ENCODE results near the gene KCTD3. TPM values are rescaled to one million over a fixed set of nuclear protein-coding genes. Genes with fewer than 3 reads are reported as not detected.

The KCTD3 gene
- total RNA-seq, 1 experiment from 2014 or later, result 39.3 TPM

GRCh38 chr1:215645861-215646260, 78.8 kb downstream of the KCTD3 start:
- H3K4me1 ChIP-seq (ENCODE audit: insufficient read depth, low read length), result peaks cover 7% of the 10 kb centered on the region
- no CpG with 5 or more reads among the region's 2 CpGs for WGBS (ENCODE audit: extremely low coverage, insufficient read length, low lambda C conversion rate)

More at GRCh38 chr1:215645861-215646260, 78.8 kb downstream of the KCTD3 start:
- no peak overlapping the region for H4K5ac ChIP-seq (ENCODE audit: insufficient read length, low read depth, low read length)
- H3K9ac ChIP-seq (ENCODE audit: extremely low read depth, insufficient read length, low read length), result no peak overlapping the region
- Mint-ChIP-seq H3K27ac (no peak overlapping the region), H3K27me3 (ENCODE audit: low read depth) (no peaks in the 10 kb centered on the region), H3K4me1 (peaks cover 26 to 27% of the 10 kb centered on the region in 2 experiments), H3K36me3 (ENCODE audit: insufficient read depth in 1 of 3, low read depth in 3 of 3) (no peaks in the 10 kb centered on the region), H3K4me3 (no peak overlapping the region), H3K9me3 (no peaks in the 10 kb centered on the region)
- H2BK12ac ChIP-seq (ENCODE audit: insufficient read length, low read depth, low read length), result no peak overlapping the region
- no peak overlapping the region for H4K91ac ChIP-seq (ENCODE audit: insufficient read length, low read depth, low read length)
- H3K23ac ChIP-seq (ENCODE audit: insufficient read length, low read depth, low read length), result no peak overlapping the region
- no peak overlapping the region for H2BK120ac ChIP-seq (ENCODE audit: low read depth, low read length, poor library complexity, severe bottlenecking)
- H3T11ph ChIP-seq (ENCODE audit: low read length), result no peak overlapping the region
- no peaks in the 10 kb centered on the region for H3K23me2 ChIP-seq (ENCODE audit: insufficient read length, low read depth, low read length, poor library complexity, severe bottlenecking)
- no peaks in the 10 kb centered on the region for H3K79me1 ChIP-seq (ENCODE audit: insufficient read depth, low read depth, low read length, poor library complexity, severe bottlenecking)
- H2AK5ac ChIP-seq (ENCODE audit: insufficient read length, low read length), result no peak overlapping the region
- no peak overlapping the region for H3K4me2 ChIP-seq (ENCODE audit: insufficient read depth, insufficient read length, low read length)
- H3K14ac ChIP-seq (ENCODE audit: insufficient read depth, low read length), result no peak overlapping the region
- H3K79me2 ChIP-seq (ENCODE audit: insufficient read depth, low read length), result no peaks in the 10 kb centered on the region
- no peak overlapping the region for H3K4ac ChIP-seq (ENCODE audit: low read depth, low read length)
- H2BK5ac ChIP-seq (ENCODE audit: insufficient read length, low read length), result no peak overlapping the region
- H3K9me3 ChIP-seq (ENCODE audit: control insufficient read depth, low read depth, low read length), result no peaks in the 10 kb centered on the region
- H3K18ac ChIP-seq (ENCODE audit: insufficient read length, low read depth, low read length), result no peak overlapping the region
- no peak for DNase-seq
- H2AFZ ChIP-seq (ENCODE audit: low read length), result no peak overlapping the region
- no peak for TF ChIP-seq CTCF (conservative IDR thresholded peaks at IDR 0.05)
- no peak overlapping the region for H2BK15ac ChIP-seq (ENCODE audit: low read depth, low read length)
- no peaks in the 10 kb centered on the region for H3K27me3 ChIP-seq (ENCODE audit: insufficient read depth, low read length)
- H2BK20ac ChIP-seq (ENCODE audit: low read depth, low read length, poor library complexity, severe bottlenecking), result no peak overlapping the region
- H4K8ac ChIP-seq (replicated peaks; ENCODE audit: insufficient read length, low read depth, low read length), result no peak overlapping the region
- H3K27ac ChIP-seq (ENCODE audit: insufficient read length, low read depth, low read length), result no peak overlapping the region
- H4K20me1 ChIP-seq (ENCODE audit: control insufficient read depth, insufficient read depth, insufficient read length), result no peaks in the 10 kb centered on the region
- H3K56ac ChIP-seq (ENCODE audit: insufficient read length, low read depth, low read length), result no peak overlapping the region

All from H9 (cell line).